ENCODE results near the gene ATP7B.

- TF ChIP-seq CTCF (conservative IDR thresholded peaks at IDR 0.05; ENCODE audit: low read length) (no peak), EZH2phosphoT487 (IDR thresholded peaks at IDR 0.05; ENCODE audit: borderline replicate concordance, low read depth, low read length) (no peak)
Measured at GRCh38 chr13:51971520-51972426, 39.5 kb downstream of the ATP7B start.
